Vagina (tissue), 2 donors: ENCODE measurements around the gene DAGLB.

Source experiments
- CTCF ChIP-seq, 3 experiments: fragments of 450-650 bp in 2 of 3; fragments of 200-600 bp in 1 of 3; sonication (generic) in 1 of 3; IDR thresholded peaks; one replicate each; pipeline ENCODE4 v1.5.1; 2017 to 2019; ENCODE audit warnings: antibody characterized with exemption in 3 of 3, mild to moderate bottlenecking in 2 of 3, moderate library complexity in 2 of 3
- POLR2A ChIP-seq, 2 donors: fragments of 450-650 bp; IDR thresholded peaks; one replicate each; pipeline ENCODE4 v1.6.1; 2017; ENCODE audit warnings: antibody characterized with exemption in 2 of 2, mild to moderate bottlenecking in 2 of 2, moderate library complexity in 2 of 2
- POLR2AphosphoS5 ChIP-seq, 2 donors: sonication (generic); formaldehyde crosslinking; IDR thresholded peaks; one replicate each; pipeline ENCODE4 v1.9.0; 2017; ENCODE audit warnings: antibody characterized with exemption in 2 of 2, mild to moderate bottlenecking in 2 of 2, low read depth in 1 of 2; ENCODE audit not compliant: insufficient read depth in 1 of 2

- TF ChIP-seq CTCF (IDR thresholded peaks at IDR 0.05): no peak
- no peak for TF ChIP-seq POLR2A (IDR thresholded peaks at IDR 0.05)
- peak in 1 of 2 donors; percentile 54 for TF ChIP-seq POLR2AphosphoS5 (IDR thresholded peaks at IDR 0.05; ENCODE audit: insufficient read depth in 1 of 2, low read depth in 1 of 2)
Observed at GRCh38 chr7:6392712-6393666, 54.8 kb downstream of the DAGLB start.
